Activated B cell treated with CpG ODN at 0.5 μM for 24 hours (primary cell): ENCODE data around the gene LPCAT4. TPM values are rescaled to one million over a fixed set of nuclear protein-coding genes. Genes with fewer than 3 reads are reported as not detected.

Experiments used
- ATAC-seq: fragments of 200-7000 bp; cut with Tn5 transposase; one replicate; pipeline ENCODE4 v1.10.0; 2021; ENCODE audit warnings: low read depth, mild to moderate bottlenecking, moderate library complexity
- CTCF ChIA-PET: fragments of 350-600 bp; sonication (Branson Sonifier 250); formaldehyde crosslinking; loops from one replicate; lab custom pipeline; 2021; ENCODE audit warnings: antibody characterized with exemption; lab: Charles Lee
- POLR2A ChIA-PET: fragments of 350-600 bp; sonication (Branson Sonifier 250); formaldehyde crosslinking; loops from one replicate; lab custom pipeline; 2021; ENCODE audit warnings: antibody characterized with exemption; lab: Charles Lee
- DNase-seq: peaks from one replicate; pipeline ENCODE4 v3.0.0; 2022
- H3K27ac Mint-ChIP-seq: one replicate; pipeline ENCODE4 v1.8.0; 2020; ENCODE audit warnings: mixed read lengths
- H3K27me3 Mint-ChIP-seq: one replicate; pipeline ENCODE4 v1.8.0; 2021; ENCODE audit warnings: mixed read lengths
- H3K36me3 Mint-ChIP-seq: one replicate; pipeline ENCODE4 v1.8.0; 2021; ENCODE audit warnings: low read depth, mixed read lengths
- H3K4me1 Mint-ChIP-seq: one replicate; pipeline ENCODE4 v1.8.0; 2021; ENCODE audit warnings: mixed read lengths
- H3K4me3 Mint-ChIP-seq: one replicate; pipeline ENCODE4 v1.8.0; 2020; ENCODE audit warnings: mild to moderate bottlenecking, mixed read lengths
- H3K9me3 Mint-ChIP-seq: one replicate; pipeline ENCODE4 v1.8.0; 2020; ENCODE audit warnings: mixed read lengths
- intact Hi-C: fragments of 100-400 bp; cut with micrococcal nuclease; formaldehyde crosslinking; loops from one replicate; pipeline ENCODE4 v1.15.1; 2024
- total RNA-seq: library from RNA; stranded (reverse); gene quantifications from 2 replicates; pipeline ENCODE4 v1.2.3, GENCODE V29; 2022
- TF ChIP-seq, protein P1 (sequence below): fragments of 200-600 bp; IDR thresholded peaks from one replicate; pipeline ENCODE4 v1.8.0; 2022; ENCODE audit warnings: antibody characterized with exemption, mild to moderate bottlenecking

LPCAT4 gene
- total RNA-seq, 1 donor from 2014 or later, result 28.8 TPM

DNA sequence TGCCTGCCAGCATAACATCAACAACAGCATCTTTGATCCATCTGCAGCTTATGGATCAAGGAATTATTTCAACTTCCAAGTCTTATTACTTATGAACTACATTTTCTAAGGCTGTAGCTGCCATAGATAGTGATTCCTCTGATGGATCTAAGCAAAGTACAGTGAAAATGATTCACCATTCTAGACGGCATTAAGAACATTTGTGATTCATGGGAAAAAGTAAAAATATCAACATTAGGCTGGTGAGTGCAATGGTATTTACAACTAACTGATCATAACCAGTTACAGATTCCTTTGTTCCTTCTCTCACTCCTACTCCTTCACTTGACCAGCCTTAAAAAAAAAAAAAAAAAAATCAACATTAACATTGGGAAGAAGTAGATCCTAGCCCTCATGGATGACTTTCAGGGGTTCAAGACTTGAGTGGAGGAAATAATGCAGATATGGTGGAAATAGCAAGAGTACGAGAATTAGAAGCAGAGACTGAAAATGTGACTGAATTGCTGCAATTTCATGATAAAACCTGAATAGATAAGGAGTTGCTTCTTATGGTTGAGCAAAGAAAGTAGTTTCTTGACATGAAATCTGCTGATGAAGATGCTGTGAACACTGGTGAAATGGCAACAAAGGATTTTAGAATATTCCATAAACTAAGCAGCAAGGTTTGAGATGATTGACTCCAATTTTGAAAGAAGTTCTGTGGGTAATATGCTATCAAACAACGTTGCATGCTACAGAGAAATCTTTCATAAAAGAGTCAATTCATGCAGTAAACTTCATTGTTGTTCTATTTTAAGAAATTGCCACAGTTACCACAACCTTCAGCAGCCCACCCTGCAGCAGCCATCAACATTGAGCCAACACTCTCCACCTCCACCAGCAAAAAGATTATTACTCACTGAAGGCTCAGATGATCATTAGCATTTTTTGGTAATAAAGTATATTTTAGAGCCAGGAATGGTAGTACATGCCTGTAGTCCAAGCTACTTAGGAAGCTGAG lies 52.2 kb downstream of the LPCAT4 start:
- H3K4me1 Mint-ChIP-seq, result peaks cover 58% of the 10 kb centered on the region
- intact Hi-C loops, result loop anchor here (5.0 kb wide), 1 partner anchor 32 kb away; no protein-coding TSS in a partner anchor
- CTCF ChIA-PET, result interaction anchor here (1.2 kb wide), 1 partner anchor 273 kb away, joined by 3 read pairs; no protein-coding TSS in a partner anchor

DNA sequence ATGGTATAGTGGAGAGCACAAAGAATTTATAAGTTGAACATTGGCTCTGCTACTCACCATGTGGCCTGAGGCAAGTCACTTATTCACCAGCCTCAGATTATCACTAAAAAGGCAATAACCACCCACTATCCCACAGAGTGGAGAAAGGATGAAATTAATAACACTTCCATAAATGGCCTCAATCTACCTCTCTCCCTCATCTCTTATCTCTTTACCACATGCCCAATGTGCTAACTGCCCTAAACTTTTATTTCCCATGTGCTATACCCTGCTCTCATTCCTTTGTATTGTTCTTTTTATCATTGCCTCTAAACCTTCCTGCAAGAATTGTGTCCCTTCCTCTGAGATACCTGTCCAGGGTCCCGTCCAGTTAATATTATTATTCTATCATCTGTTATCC lies 55.4 kb downstream of the LPCAT4 start:
- ATAC-seq (no peak), DNase-seq (no peak)
- Mint-ChIP-seq H3K9me3 (no peaks in the 10 kb centered on the region), H3K4me1 (peaks cover 43% of the 10 kb centered on the region), H3K27me3 (no peaks in the 10 kb centered on the region), H3K4me3 (no peak overlapping the region), H3K27ac (no peak overlapping the region), H3K36me3 (peaks cover 56% of the 10 kb centered on the region)
- ChIA-PET POLR2A (no interaction called here), CTCF (no interaction called here)
- intact Hi-C loops, result no loop called here
- TF ChIP-seq, protein P1, sequence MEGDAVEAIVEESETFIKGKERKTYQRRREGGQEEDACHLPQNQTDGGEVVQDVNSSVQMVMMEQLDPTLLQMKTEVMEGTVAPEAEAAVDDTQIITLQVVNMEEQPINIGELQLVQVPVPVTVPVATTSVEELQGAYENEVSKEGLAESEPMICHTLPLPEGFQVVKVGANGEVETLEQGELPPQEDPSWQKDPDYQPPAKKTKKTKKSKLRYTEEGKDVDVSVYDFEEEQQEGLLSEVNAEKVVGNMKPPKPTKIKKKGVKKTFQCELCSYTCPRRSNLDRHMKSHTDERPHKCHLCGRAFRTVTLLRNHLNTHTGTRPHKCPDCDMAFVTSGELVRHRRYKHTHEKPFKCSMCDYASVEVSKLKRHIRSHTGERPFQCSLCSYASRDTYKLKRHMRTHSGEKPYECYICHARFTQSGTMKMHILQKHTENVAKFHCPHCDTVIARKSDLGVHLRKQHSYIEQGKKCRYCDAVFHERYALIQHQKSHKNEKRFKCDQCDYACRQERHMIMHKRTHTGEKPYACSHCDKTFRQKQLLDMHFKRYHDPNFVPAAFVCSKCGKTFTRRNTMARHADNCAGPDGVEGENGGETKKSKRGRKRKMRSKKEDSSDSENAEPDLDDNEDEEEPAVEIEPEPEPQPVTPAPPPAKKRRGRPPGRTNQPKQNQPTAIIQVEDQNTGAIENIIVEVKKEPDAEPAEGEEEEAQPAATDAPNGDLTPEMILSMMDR, result no peak

More for the DNA sequence above, 52.2 kb downstream of the LPCAT4 start:
- Mint-ChIP-seq H3K27me3 (no peaks in the 10 kb centered on the region), H3K4me3 (no peak overlapping the region), H3K9me3 (no peaks in the 10 kb centered on the region), H3K27ac (no peak overlapping the region), H3K36me3 (peaks cover 42% of the 10 kb centered on the region)
- TF ChIP-seq, protein P1, result no peak
- no peak for DNase-seq
- POLR2A ChIA-PET, result no interaction called here
- no peak for ATAC-seq

Other genes starting within 250 kb of the LPCAT4 start
- 46.2 and 53.3 TPM in 2 replicates for gene KATNBL1, start 157.1 kb downstream of the LPCAT4 start, total RNA-seq
- 63.5 and 71.9 TPM in 2 replicates for gene EMC4, start 142.2 kb downstream of the LPCAT4 start, total RNA-seq
- gene SLC12A6, start 29.4 kb downstream of the LPCAT4 start, total RNA-seq, result 61.3 and 74.4 TPM in 2 replicates
- gene NOP10, start 24.1 kb downstream of the LPCAT4 start, total RNA-seq, result 116 and 130 TPM in 2 replicates
- not detected in 2 replicates for gene NUTM1, start 23.9 kb downstream of the LPCAT4 start, total RNA-seq
- gene GOLGA8A, start 70.6 kb upstream of the LPCAT4 start, total RNA-seq, result 160 and 171 TPM in 2 replicates
- 44.1 and 52.4 TPM in 2 replicates for gene GOLGA8B, start 216.5 kb upstream of the LPCAT4 start, total RNA-seq